ENCODE measurements around the gene ASB3.
"Not testable (repeated sequence)": the region's sequence is repeated elsewhere in the genome, so short reads cannot be mapped to it uniquely, and the experiment has no call there.

The ASB3 gene

DNA sequence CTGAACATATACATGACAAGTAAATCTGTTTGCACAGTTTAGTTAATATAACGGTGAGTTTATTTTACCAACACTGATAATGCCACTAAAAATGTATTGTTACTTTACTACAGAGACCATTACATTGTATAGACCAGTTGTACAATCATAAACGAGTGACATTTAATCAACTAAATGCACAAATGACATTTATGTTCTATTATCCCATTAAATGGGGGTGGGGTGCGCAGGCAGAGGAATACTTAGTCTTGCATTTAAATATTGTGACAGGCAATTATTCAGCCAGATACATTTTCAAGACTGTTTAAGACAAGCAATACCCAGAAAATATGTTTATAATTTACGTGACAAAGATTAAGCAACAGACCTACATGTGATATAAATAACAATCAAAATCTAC, 91.2 kb downstream of the ASB3 start:
- TF ChIP-seq, protein P1, sequence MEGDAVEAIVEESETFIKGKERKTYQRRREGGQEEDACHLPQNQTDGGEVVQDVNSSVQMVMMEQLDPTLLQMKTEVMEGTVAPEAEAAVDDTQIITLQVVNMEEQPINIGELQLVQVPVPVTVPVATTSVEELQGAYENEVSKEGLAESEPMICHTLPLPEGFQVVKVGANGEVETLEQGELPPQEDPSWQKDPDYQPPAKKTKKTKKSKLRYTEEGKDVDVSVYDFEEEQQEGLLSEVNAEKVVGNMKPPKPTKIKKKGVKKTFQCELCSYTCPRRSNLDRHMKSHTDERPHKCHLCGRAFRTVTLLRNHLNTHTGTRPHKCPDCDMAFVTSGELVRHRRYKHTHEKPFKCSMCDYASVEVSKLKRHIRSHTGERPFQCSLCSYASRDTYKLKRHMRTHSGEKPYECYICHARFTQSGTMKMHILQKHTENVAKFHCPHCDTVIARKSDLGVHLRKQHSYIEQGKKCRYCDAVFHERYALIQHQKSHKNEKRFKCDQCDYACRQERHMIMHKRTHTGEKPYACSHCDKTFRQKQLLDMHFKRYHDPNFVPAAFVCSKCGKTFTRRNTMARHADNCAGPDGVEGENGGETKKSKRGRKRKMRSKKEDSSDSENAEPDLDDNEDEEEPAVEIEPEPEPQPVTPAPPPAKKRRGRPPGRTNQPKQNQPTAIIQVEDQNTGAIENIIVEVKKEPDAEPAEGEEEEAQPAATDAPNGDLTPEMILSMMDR (IDR thresholded peaks at IDR 0.05; ENCODE audit: insufficient read depth, missing control alignments), result no peak
- no peak for FAIRE-seq
- no peak for DNase-seq (ENCODE audit: insufficient read length, low spot score)

DNA sequence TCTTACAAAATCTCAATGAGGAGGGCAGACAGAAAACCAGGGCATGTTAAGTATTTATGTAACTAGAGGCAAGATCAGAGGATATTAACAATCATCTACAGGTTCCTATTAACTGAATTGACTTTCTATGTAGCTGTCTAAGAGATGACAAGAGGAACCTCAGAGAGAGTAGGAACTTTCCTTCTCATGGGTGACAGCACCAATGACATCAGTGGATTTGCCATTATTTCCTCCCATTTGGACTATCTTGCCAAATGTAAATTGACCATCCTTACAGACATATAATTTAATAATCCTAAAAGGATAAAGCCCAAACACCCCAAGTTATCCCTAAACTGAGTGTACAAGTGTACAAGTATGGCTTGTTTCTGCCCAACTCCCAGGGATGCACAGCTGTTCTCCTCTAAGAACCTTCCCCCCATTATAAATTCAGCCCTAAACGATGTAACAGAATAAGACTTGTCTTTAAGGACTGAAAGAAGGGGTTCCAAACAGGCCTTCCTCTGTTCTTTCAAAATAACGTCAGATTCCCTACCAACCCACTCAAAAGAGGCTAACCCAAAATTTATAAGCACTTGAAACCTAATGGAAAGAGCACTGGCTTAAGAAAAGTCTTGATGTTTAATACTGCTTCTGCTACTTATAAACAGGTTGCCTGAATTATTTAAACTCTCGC, 92.5 kb downstream of the ASB3 start:
- DNase-seq (ENCODE audit: insufficient read length, low spot score), result no peak
- no peak for FAIRE-seq
- TF ChIP-seq, protein P1 (IDR thresholded peaks at IDR 0.05; ENCODE audit: insufficient read depth, missing control alignments), result no peak

DNA sequence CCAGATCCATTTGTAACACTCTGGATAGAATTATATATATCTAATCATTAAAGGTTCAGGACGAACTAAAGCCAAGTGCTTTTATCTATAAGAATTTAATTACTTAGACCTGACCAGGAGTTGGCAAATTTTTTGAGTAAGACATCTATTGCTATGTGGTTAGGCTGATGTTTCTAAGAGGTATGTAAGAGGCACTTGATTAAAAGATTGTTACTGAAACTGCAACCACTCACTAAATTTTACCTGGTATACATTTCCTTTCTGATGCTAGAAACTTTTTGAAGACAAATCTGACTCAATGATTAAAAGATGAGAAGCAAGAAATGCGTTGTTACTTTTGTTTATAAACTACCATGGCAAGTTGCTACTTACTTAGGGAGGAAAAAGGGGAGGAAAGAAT, 95.9 kb downstream of the ASB3 start:
- FAIRE-seq, result no peak
- TF ChIP-seq, protein P1 (IDR thresholded peaks at IDR 0.05; ENCODE audit: insufficient read depth, missing control alignments), result no peak
- DNase-seq (ENCODE audit: insufficient read length, low spot score), result no peak

DNA sequence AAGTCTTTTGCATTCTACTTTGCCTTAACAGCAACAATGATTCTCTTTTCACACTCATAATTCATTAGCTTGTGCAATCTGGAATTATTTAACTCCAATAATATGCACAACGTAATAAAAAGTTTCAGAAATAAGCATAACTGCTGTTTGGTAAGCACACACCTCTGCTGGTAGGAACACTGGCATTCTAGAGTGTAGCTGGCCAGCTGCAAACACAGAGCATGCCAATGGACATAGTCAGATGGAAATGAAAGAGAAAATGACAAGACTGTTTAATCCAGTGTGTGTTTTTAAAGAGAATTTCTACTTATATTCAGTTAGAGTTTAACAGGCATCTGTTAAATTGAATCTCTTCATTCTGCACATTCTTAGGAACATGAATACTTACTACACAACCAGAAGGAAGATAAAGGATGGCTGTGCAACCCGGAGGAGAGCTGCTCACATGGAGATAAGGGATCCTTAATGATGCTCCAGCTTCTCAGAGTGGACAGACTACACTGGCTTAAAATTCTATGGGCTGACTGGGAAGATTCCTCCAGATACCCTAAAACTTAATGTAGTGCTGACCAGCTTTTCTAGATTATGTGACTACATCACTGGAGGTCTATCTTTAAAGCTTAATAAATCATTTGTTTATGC, 113.8 kb downstream of the ASB3 start:
- TF ChIP-seq, protein P1 (IDR thresholded peaks at IDR 0.05; ENCODE audit: insufficient read depth, missing control alignments), result no peak
- FAIRE-seq (no peak), DNase-seq (ENCODE audit: insufficient read length, low spot score) (no peak)

DNA sequence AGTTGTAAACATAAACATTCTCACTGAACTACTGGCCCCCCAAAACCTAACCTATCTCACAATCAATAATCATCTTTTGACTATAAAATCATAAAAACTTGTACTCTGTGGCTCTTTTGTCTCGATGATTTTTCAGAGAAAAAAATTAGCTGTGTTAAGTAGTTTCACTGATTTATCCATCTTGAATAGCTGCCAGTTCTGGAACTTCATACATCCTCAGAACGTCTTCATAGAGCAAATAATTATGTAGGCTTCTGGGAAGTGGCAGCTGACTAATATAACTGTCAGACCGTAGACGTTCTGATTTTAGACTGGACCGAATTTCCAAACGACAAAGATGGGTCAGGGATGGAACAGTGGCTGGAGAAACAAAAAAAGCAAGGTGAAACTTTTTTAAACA, 116.4 kb downstream of the ASB3 start:
- FAIRE-seq (no peak), DNase-seq (ENCODE audit: insufficient read length, low spot score) (no peak)
- TF ChIP-seq, protein P1 (IDR thresholded peaks at IDR 0.05; ENCODE audit: insufficient read depth, missing control alignments), result no peak

DNA sequence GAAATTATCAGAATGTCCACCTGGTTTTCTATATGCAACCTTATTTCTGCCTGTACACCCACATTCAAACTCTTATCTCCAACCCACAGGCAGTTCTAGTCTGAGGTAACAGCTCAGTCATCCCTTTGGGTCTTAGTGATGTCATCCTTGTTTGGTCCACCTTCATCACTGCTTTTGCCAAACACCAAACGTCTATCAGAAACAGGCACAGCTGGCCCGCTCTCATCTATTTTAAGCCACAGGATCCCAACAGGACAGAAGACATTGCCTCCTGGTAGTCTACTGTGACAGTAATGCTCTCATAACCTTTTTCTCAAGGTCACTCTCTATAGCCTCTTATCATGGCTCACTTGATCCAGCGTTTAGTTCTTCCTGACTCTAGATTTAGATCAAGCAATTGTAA, 118.1 kb downstream of the ASB3 start:
- DNase-seq (ENCODE audit: insufficient read length, low spot score) (no peak), FAIRE-seq (no peak)
- TF ChIP-seq, protein P1 (IDR thresholded peaks at IDR 0.05; ENCODE audit: insufficient read depth, missing control alignments), result no peak

DNA sequence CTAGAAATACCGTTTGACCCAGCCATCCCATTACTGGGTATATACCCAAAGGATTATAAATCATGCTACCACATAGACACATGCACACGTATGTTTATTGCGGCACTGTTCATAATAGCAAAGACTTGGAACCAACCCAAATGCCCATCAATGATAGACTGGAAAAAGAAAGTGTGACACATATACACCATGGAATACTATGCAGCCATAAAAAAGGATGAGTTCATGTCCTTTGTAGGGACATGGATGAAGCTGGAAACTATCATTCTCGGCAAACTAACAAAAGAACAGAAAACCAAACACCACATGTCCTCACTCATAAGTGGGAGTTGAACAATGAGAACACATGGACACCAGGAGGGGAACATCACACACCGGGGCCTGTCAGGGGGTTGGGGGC, 119.6 kb downstream of the ASB3 start:
- FAIRE-seq; DNase-seq (ENCODE audit: insufficient read length, low spot score): not testable (repeated sequence)

Data from D721Med (cell line).